Ovary (tissue), 9 donors: ENCODE data around the gene NOS3. TPM values are rescaled to one million over a fixed set of nuclear protein-coding genes. Genes with fewer than 3 reads are reported as not detected.

Experiments used
- DNase-seq, 5 donors: peaks; one replicate each; pipeline ENCODE4 v3.0.0-alpha.2; 2019 to 2020
- H3K27ac ChIP-seq, 2 donors: fragments of 200-600 bp; one replicate each; pipeline versions ENCODE4 v1.5.1 to v1.8.0; 2019 to 2022
- H3K27me3 ChIP-seq: fragments of 200-600 bp; one replicate; pipeline ENCODE4 v1.8.0; 2022
- H3K36me3 ChIP-seq: fragments of 200-600 bp; sonication (generic); one replicate; pipeline ENCODE4 v1.5.1; 2019
- H3K4me1 ChIP-seq: one replicate; pipeline ENCODE4 v1.8.1; 2013; ENCODE audit warnings: mild to moderate bottlenecking, moderate library complexity; ENCODE audit not compliant: insufficient read depth
- H3K4me3 ChIP-seq: fragments of 200-600 bp; sonication (generic); one replicate; pipeline ENCODE4 v1.5.1; 2017
- H3K9me3 ChIP-seq, 2 donors: fragments of 200-600 bp in 1 of 2; sonication (generic) in 1 of 2; one replicate each; pipeline versions ENCODE4 v1.5.1 to v1.8.1; 2013 to 2019; ENCODE audit warnings: mild to moderate bottlenecking in 1 of 2, moderate library complexity in 1 of 2
- EP300 ChIP-seq: sonication (generic); formaldehyde crosslinking; IDR thresholded peaks from one replicate; pipeline ENCODE4 v1.6.1; 2017; ENCODE audit warnings: antibody characterized with exemption
- POLR2A ChIP-seq: fragments of 450-650 bp; IDR thresholded peaks from one replicate; pipeline ENCODE4 v1.6.1; 2017; ENCODE audit warnings: antibody characterized with exemption, mild to moderate bottlenecking, moderate library complexity
- WGBS, 3 donors: extraction: QIAGEN DNeasy Blood & Tissue Kit in 1 of 3; methylation state at CpG; one replicate each; pipeline versions ENCODE4 v1.1.5 to v1.1.7; 2013 to 2017; 5-methylcytosine and 5-hydroxymethylcytosine counted together
- intact Hi-C, 4 donors: fragments of 100-400 bp; cut with DNase I; formaldehyde crosslinking; loops; one replicate each; pipeline versions ENCODE4 v1.11.0 to v1.15.1; 2022 to 2023
- polyA plus RNA-seq, 2 donors: library from polyadenylated mRNA; stranded (reverse); fragments of 200-250 nt in 1 of 2; fragments of 350-450 nt in 1 of 2; fragmentation: Illumina TruSeq in 1 of 2; extraction: RNeasy Lipid Tissue Mini Kit (QIAGEN cat#74804) in 1 of 2; gene quantifications; one replicate each; pipeline ENCODE4 v1.2.3, GENCODE V29; 2013 to 2014
- total RNA-seq, 7 donors: library from RNA; depleted of rRNA in 2 of 7; stranded (reverse); fragments of >200 nt in 2 of 7; fragmentation: NEBNext Ultra II Directional in 3 of 7; extraction: Animal tissue kit (Norgen Biotek cat#: 25700) in 3 of 7; gene quantifications; one replicate each; pipeline versions ENCODE4 v1.1.0 to v1.2.4, GENCODE V29; 2016 to 2023
- TF ChIP-seq, protein P1 (sequence below), 3 donors: fragments of 450-650 bp in 2 of 3; fragments of 200-600 bp in 1 of 3; IDR thresholded peaks; one replicate each; pipeline versions ENCODE4 v1.5.1 to v1.8.0; 2016 to 2022; ENCODE audit warnings: antibody characterized with exemption in 3 of 3, mild to moderate bottlenecking in 1 of 3
- donor health status: DM: no; HTN: no; CAD: no; lungs with moderate emphysema.
- donor health status: DM: no; HTN: no; CAD: no.
- donor health status: Bipolar disorder and iron deficiency.
- donor health status: DM: yes; HTN: yes; CAD: no.
- donor health status: DM: no; HTN: no; CAD: no.
- donor health status: DM: yes; HTN: yes; CAD: no.

Gene NOS3
- total and polyA plus RNA-seq, 9 donors, result 1.0 to 26.0 (median 5.4) TPM

- no peaks in the 10 kb centered on the region for H3K9me3 ChIP-seq
- 2 to 10% (median 7%) methylated on average over 11 of the region's 11 CpGs for WGBS, 3 donors
- H3K4me1 ChIP-seq, result peaks cover 4% of the 10 kb centered on the region
- no peak overlapping the region for H3K27ac ChIP-seq
- no peak overlapping the region for H3K4me3 ChIP-seq
- no peaks in the 10 kb centered on the region for H3K36me3 ChIP-seq
- no peaks in the 10 kb centered on the region for H3K27me3 ChIP-seq
- intact Hi-C loops, result loop anchor here in 1 of 4 donors (5.0 kb wide), 1 partner anchor 104 kb away; no protein-coding TSS in a partner anchor
- DNase-seq, result peak in 1 of 5 donors; percentile 41
- no peak for TF ChIP-seq EP300
- TF ChIP-seq, protein P1, sequence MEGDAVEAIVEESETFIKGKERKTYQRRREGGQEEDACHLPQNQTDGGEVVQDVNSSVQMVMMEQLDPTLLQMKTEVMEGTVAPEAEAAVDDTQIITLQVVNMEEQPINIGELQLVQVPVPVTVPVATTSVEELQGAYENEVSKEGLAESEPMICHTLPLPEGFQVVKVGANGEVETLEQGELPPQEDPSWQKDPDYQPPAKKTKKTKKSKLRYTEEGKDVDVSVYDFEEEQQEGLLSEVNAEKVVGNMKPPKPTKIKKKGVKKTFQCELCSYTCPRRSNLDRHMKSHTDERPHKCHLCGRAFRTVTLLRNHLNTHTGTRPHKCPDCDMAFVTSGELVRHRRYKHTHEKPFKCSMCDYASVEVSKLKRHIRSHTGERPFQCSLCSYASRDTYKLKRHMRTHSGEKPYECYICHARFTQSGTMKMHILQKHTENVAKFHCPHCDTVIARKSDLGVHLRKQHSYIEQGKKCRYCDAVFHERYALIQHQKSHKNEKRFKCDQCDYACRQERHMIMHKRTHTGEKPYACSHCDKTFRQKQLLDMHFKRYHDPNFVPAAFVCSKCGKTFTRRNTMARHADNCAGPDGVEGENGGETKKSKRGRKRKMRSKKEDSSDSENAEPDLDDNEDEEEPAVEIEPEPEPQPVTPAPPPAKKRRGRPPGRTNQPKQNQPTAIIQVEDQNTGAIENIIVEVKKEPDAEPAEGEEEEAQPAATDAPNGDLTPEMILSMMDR (IDR thresholded peaks at IDR 0.05), result no peak
- TF ChIP-seq POLR2A, result no peak
These were observed 17.3 kb downstream of the NOS3 start for GRCh38 chr7:151008143-151008510.

GRCh38 chr7:151008511-151009323 is 17.9 kb downstream of the NOS3 start:
- Histone ChIP-seq H3K9me3 (no peaks in the 10 kb centered on the region), H3K4me3 (no peak overlapping the region)
- DNase-seq, result peak; percentile 76 to 91 (median 86)

GRCh38 chr7:151009327-151010036 is 18.7 kb downstream of the NOS3 start:
- TF ChIP-seq POLR2A, result no peak
- TF ChIP-seq, protein P1 (IDR thresholded peaks at IDR 0.05), result no peak
- Histone ChIP-seq H3K27me3 (no peaks in the 10 kb centered on the region), H3K9me3 (no peaks in the 10 kb centered on the region), H3K27ac (no peak overlapping the region), H3K4me3 (no peak overlapping the region), H3K4me1 (peaks cover 5% of the 10 kb centered on the region), H3K36me3 (no peaks in the 10 kb centered on the region)
- intact Hi-C loops, result loop anchor here in 3 of 4 donors (5.0 to 10.0 kb wide), 3 partner anchors 103 to 112 kb away; no protein-coding TSS in a partner anchor
- WGBS, 3 donors, result 51 to 62% (median 61%) methylated on average over 19 to 22 of the region's 22 CpGs
- peak in 1 of 5 donors; percentile 35 for DNase-seq

More at GRCh38 chr7:151008511-151009323, 17.9 kb downstream of the NOS3 start:
- TF ChIP-seq EP300 (no peak), POLR2A (no peak)
- TF ChIP-seq, protein P1 (IDR thresholded peaks at IDR 0.05), result peak; percentile 71 to 89 (median 86)
- intact Hi-C loops, result loop anchor here in 1 of 4 donors (5.0 kb wide), 1 partner anchor 104 kb away; no protein-coding TSS in a partner anchor
- Histone ChIP-seq H3K27me3 (no peaks in the 10 kb centered on the region), H3K27ac (no peak overlapping the region), H3K4me1 (peaks cover 5% of the 10 kb centered on the region), H3K36me3 (no peaks in the 10 kb centered on the region)
- WGBS, 3 donors, result 11 to 22% (median 15%) methylated on average over 24 to 40 of the region's 40 CpGs

- Histone ChIP-seq H3K27ac (no peak overlapping the region), H3K27me3 (no peaks in the 10 kb centered on the region), H3K4me3 (no peak overlapping the region), H3K4me1 (peaks cover 5% of the 10 kb centered on the region), H3K9me3 (no peaks in the 10 kb centered on the region), H3K36me3 (no peaks in the 10 kb centered on the region)
- 44 to 52% (median 49%) methylated on average over 7 of the region's 7 CpGs for WGBS, 3 donors
- no peak for TF ChIP-seq POLR2A
- TF ChIP-seq, protein P1 (IDR thresholded peaks at IDR 0.05), result no peak
- TF ChIP-seq EP300, result no peak
- intact Hi-C loops, result loop anchor here in 3 of 4 donors (5.0 to 10.0 kb wide), 2 partner anchors 105 to 113 kb away; no protein-coding TSS in a partner anchor
- DNase-seq, result no peak
These were observed 19.2 kb downstream of the NOS3 start for GRCh38 chr7:151010037-151010306.
